Activated CD4-positive, CD25-positive, alpha-beta regulatory T cell treated with anti-CD3 and anti-CD28 coated beads, Interleukin-2, amount 50 U/mL, for 16 hours (primary cell): ENCODE results near the gene ERF.
A peak's percentile ranks its signal among the peaks of the same experiment; 100 is the strongest.

Experiments used
- DNase-seq: peaks from one replicate; pipeline ENCODE4 v3.0.0-alpha.2; 2020; ENCODE audit warnings: low read depth, low spot score

ERF gene

GRCh38 chr19:42287017-42287826 lies 32.3 kb upstream of the ERF start:
- DNase-seq: no peak

- DNase-seq: no peak
Measured at GRCh38 chr19:42286349-42287016, 31.6 kb upstream of the ERF start.

- no peak for DNase-seq
Measured at GRCh38 chr19:42285988-42286348, 31.0 kb upstream of the ERF start.

GRCh38 chr19:42285541-42285941 lies 30.6 kb upstream of the ERF start:
- DNase-seq: no peak

- DNase-seq: no peak
Measured at GRCh38 chr19:42284591-42285341, 29.8 kb upstream of the ERF start.

- DNase-seq: peak; percentile 64
Measured at GRCh38 chr19:42284066-42284501, 29.2 kb upstream of the ERF start.

GRCh38 chr19:42283188-42284065 lies 28.5 kb upstream of the ERF start:
- DNase-seq: peak; percentile 93

GRCh38 chr19:42282819-42283187 lies 27.9 kb upstream of the ERF start:
- no peak for DNase-seq

GRCh38 chr19:42281827-42282762 lies 27.2 kb upstream of the ERF start:
- DNase-seq: no peak

- no peak for DNase-seq
Measured at GRCh38 chr19:42281146-42281826, 26.4 kb upstream of the ERF start.

GRCh38 chr19:42280815-42281145 lies 25.9 kb upstream of the ERF start:
- DNase-seq: no peak

GRCh38 chr19:42279902-42280814 lies 25.2 kb upstream of the ERF start:
- peak; percentile 74 for DNase-seq

GRCh38 chr19:42279155-42279901 lies 24.4 kb upstream of the ERF start:
- no peak for DNase-seq

GRCh38 chr19:42278452-42279154 lies 23.7 kb upstream of the ERF start:
- DNase-seq: no peak

- DNase-seq: no peak
Measured at GRCh38 chr19:42277821-42278451, 23.0 kb upstream of the ERF start.

- no peak for DNase-seq
Measured at GRCh38 chr19:42276821-42277220, 21.9 kb upstream of the ERF start.

- no peak for DNase-seq
Measured at GRCh38 chr19:42276284-42276683, 21.4 kb upstream of the ERF start.
